K562 (cell line): ENCODE data around the gene TRIM13. TPM values are rescaled to one million over a fixed set of nuclear protein-coding genes. Genes with fewer than 3 reads are reported as not detected.

ENCODE experiments used
- ATAC-seq: fragments of 200-7000 bp; cut with Tn5 transposase; 3 replicates; pipeline ENCODE4 v1.9.1; 2020; ENCODE audit warnings: moderate library complexity
- BruUV-seq: library from RNA; stranded (reverse); fragments of 400-500 nt; replicated peaks from 2 replicates; lab custom pipeline; 2021; lab: Mats Ljungman, UMichigan
- CTCF ChIA-PET: fragments of 300-600 bp; formaldehyde crosslinking; extraction: SDS; loops from one replicate; lab custom pipeline; 2021; ENCODE audit warnings: low intra/inter-chr PET ratio; lab: Yijun Ruan, JAX
- POLR2A ChIA-PET: fragments of 300-600, 350-650 bp; sonication (Branson Sonifier 250); formaldehyde crosslinking; extraction: SDS; loops from one replicate; lab custom pipeline; 2021; ENCODE audit warnings: antibody characterized with exemption, inconsistent platforms; lab: Yijun Ruan, JAX
- DNase-seq, 4 experiments: peaks; one replicate each; pipeline versions ENCODE4 v3.0.0 to v3.0.0-alpha.2; 2011 to 2018; ENCODE audit warnings: low spot score in 3 of 4, mixed read lengths in 3 of 4; ENCODE audit errors: extremely low read depth in 1 of 4
- FAIRE-seq: peaks from 2 replicates; lab custom pipeline; 2011; peaks lifted over from hg19 to GRCh38; lab: Jason Lieb, UNC
- H2AFZ ChIP-seq: 2 replicates; pipeline ENCODE4 v1.6.0; 2011; ENCODE audit warnings: low read depth, low read length, control low read depth, inconsistent platforms
- H3K27ac ChIP-seq: fragments of 200-600 bp; 3 replicates; pipeline ENCODE4 v1.8.0; 2011; ENCODE audit warnings: low read depth, mild to moderate bottlenecking, control low read depth, inconsistent platforms, low read length, moderate library complexity, mixed read lengths; ENCODE audit errors: extremely low read depth
- H3K27me3 ChIP-seq, 2 experiments: fragments of 300-600 bp in 1 of 2; 2 replicates in 1 of 2; 3 replicates in 1 of 2; pipeline versions ENCODE4 v1.6.0 to v1.8.0; 2011; ENCODE audit warnings: inconsistent platforms in 2 of 2, low read length in 2 of 2, mild to moderate bottlenecking in 1 of 2, mixed read lengths in 1 of 2, moderate library complexity in 1 of 2; ENCODE audit not compliant: control insufficient read depth in 2 of 2, insufficient read depth in 2 of 2
- H3K36me3 ChIP-seq: fragments of 300-600 bp; 3 replicates; pipeline ENCODE4 v1.8.0; 2011; ENCODE audit warnings: mild to moderate bottlenecking, low read length, inconsistent platforms; ENCODE audit not compliant: control insufficient read depth, insufficient read depth
- H3K4me1 ChIP-seq, 2 experiments: fragments of 200-600 bp in 1 of 2; replicated peaks in 1 of 2; 2 replicates in 1 of 2; 3 replicates in 1 of 2; pipeline versions ENCODE4 v1.5.1 to v1.8.0; 2011; ENCODE audit warnings: inconsistent platforms in 2 of 2, low read length in 2 of 2, mild to moderate bottlenecking in 1 of 2, mixed read lengths in 1 of 2, moderate library complexity in 1 of 2; ENCODE audit not compliant: control insufficient read depth in 2 of 2, insufficient read depth in 2 of 2
- H3K4me2 ChIP-seq: 2 replicates; pipeline ENCODE4 v1.6.1; 2011; ENCODE audit warnings: low read length, control low read depth, inconsistent platforms, mixed read lengths; ENCODE audit not compliant: insufficient read depth
- H3K4me3 ChIP-seq: fragments of 200-600 bp; sonication (generic), shearing (Covaris generic); 2 replicates; pipeline ENCODE4 v1.5.1; 2016; ENCODE audit warnings: control low read depth, inconsistent platforms
- H3K79me2 ChIP-seq: fragments of 200-600 bp; 3 replicates; pipeline ENCODE4 v1.8.0; 2011; ENCODE audit warnings: low read length, inconsistent platforms; ENCODE audit not compliant: control insufficient read depth, insufficient read depth
- H3K9ac ChIP-seq, 2 experiments: 2 replicates each; pipeline versions ENCODE4 v1.6.0 to v1.6.1; 2011; ENCODE audit warnings: low read depth in 2 of 2, low read length in 2 of 2, control low read depth in 1 of 2, inconsistent platforms in 1 of 2, mild to moderate bottlenecking in 1 of 2, mixed read lengths in 1 of 2; ENCODE audit not compliant: insufficient read depth in 1 of 2
- H3K9me1 ChIP-seq: one replicate; pipeline ENCODE4 v1.6.0; 2011; ENCODE audit warnings: inconsistent platforms, mild to moderate bottlenecking, low read length, moderate library complexity; ENCODE audit not compliant: control insufficient read depth, insufficient read depth
- H3K9me3 ChIP-seq: replicated peaks from 2 replicates; pipeline ENCODE4 v1.5.1; 2011; ENCODE audit warnings: low read depth, low read length, inconsistent platforms; ENCODE audit not compliant: control insufficient read depth, insufficient read depth
- H4K20me1 ChIP-seq: replicated peaks from 2 replicates; pipeline ENCODE4 v1.6.1; 2011; ENCODE audit warnings: low read length, inconsistent platforms, mixed read lengths; ENCODE audit not compliant: control insufficient read depth, insufficient read depth
- HMG20B ChIP-seq: fragments of 250-450 bp; sonication (Bioruptor Pico); IDR thresholded peaks from 2 replicates; pipeline ENCODE4 v1.5.0; 2021; ENCODE audit warnings: mild to moderate bottlenecking
- MLLT1 ChIP-seq, 2 experiments: fragments of 450-650 bp; IDR thresholded peaks; 2 replicates each; pipeline ENCODE4 v1.6.1; 2016
- ZBTB49 ChIP-seq: sonication (generic); formaldehyde crosslinking; IDR thresholded peaks from 2 replicates; pipeline ENCODE4 v1.8.0; 2022; ENCODE audit warnings: missing genetic modification reagents, mild to moderate bottlenecking, borderline replicate concordance
- WGBS: fragments of 100-300 bp; shearing (Covaris generic); methylation state at CpG from one replicate; pipeline ENCODE4 v1.1.6; 2016; ENCODE audit warnings: low coverage, mixed read lengths; ENCODE audit not compliant: insufficient coverage; ENCODE audit errors: missing lambda C conversion rate; 5-methylcytosine and 5-hydroxymethylcytosine counted together
- in situ Hi-C: fragments of 300-500 bp; cut with MboI; formaldehyde crosslinking; loops from 4 replicates; pipeline ENCODE4 v1.15.0; 2018; ENCODE audit warnings: inconsistent platforms, mixed read lengths
- intact Hi-C: fragments of 100-400 bp; cut with micrococcal nuclease; formaldehyde crosslinking; loops from 2 replicates; pipeline ENCODE4 v1.14.2; 2022
- polyA plus RNA-seq, 8 experiments: library from polyadenylated mRNA; depleted of rRNA in 4 of 8; stranded (reverse) in 5 of 8; unstranded in 3 of 8; fragments of >200 nt; fragmentation: Nextera tagmentation in 2 of 8; fragmentation: Illumina TruSeq in 1 of 8; extraction: Ambion mirVana in 2 of 8; extraction: Trizol in 1 of 8; gene quantifications; 2 replicates each; pipeline versions ENCODE4 v1.2.1 to v1.2.3, GENCODE V29; 2011 to 2014; ENCODE audit warnings: inconsistent platforms in 1 of 8, missing spikeins in 1 of 8
- total RNA-seq, 7 experiments: library from RNA; depleted of rRNA in 6 of 7; stranded (reverse); fragments of >200 nt in 6 of 7; fragmentation: Illumina TruSeq in 2 of 7; extraction: Trizol in 2 of 7; gene quantifications; 2 replicates each; pipeline versions ENCODE4 v1.2.1 to v1.2.3, GENCODE V29; 2011 to 2021; ENCODE audit warnings: low replicate concordance in 1 of 7

Gene TRIM13
- total and polyA plus RNA-seq, 9 of the 15 experiments (the other 6 are each of a cell fraction or from before 2014, with no cell fraction given) = 12.1 to 30.6 (median 17.8) TPM

- H3K9me3 ChIP-seq = no peaks in the 10 kb centered on the region
- no peaks in the 10 kb centered on the region for H4K20me1 ChIP-seq
- in situ Hi-C loops = no loop called here
- BruUV-seq = no TSS peak
- WGBS = 11% methylated on average over 3 of the region's 3 CpGs
- POLR2A ChIA-PET = no interaction called here
- CTCF ChIA-PET = no interaction called here
- H3K27ac ChIP-seq = no peak overlapping the region
- DNase-seq (no peak), ATAC-seq (no peak), FAIRE-seq (no peak)
- H3K27me3 ChIP-seq = no peaks in the 10 kb centered on the region
- intact Hi-C loops = no loop called here
- H3K4me2 ChIP-seq = no peak overlapping the region
- no peaks in the 10 kb centered on the region for H3K9me1 ChIP-seq
- H3K4me3 ChIP-seq = no peak overlapping the region
- H3K4me1 ChIP-seq = no peaks in the 10 kb centered on the region; a peak in 1 of 5 replicates
- H3K36me3 ChIP-seq = no peaks in the 10 kb centered on the region
- no peak for TF ChIP-seq HMG20B (CRISPR knock-in tag)
- no peak overlapping the region for H3K9ac ChIP-seq
- H3K79me2 ChIP-seq = no peaks in the 10 kb centered on the region
- H2AFZ ChIP-seq = no peak overlapping the region
Observed at GRCh38 chr13:49958321-49958720, 38.5 kb upstream of the TRIM13 start.

GRCh38 chr13:49967456-49967855 lies 29.4 kb upstream of the TRIM13 start:
- H3K36me3 ChIP-seq = no peaks in the 10 kb centered on the region
- H3K4me2 ChIP-seq = no peak overlapping the region
- ChIA-PET CTCF (interaction anchor here (0.6 kb wide), 1 partner anchor 813 kb away, joined by 3 read pairs; no protein-coding TSS in a partner anchor), POLR2A (no interaction called here)
- no peaks in the 10 kb centered on the region for H4K20me1 ChIP-seq
- no peak overlapping the region for H3K4me3 ChIP-seq
- BruUV-seq = no TSS peak
- no peaks in the 10 kb centered on the region for H3K27me3 ChIP-seq
- no peak for TF ChIP-seq MLLT1 (IDR thresholded peaks at IDR 0.05)
- no peak for TF ChIP-seq ZBTB49 (CRISPR knock-in tag)
- TF ChIP-seq, all 486 proteins: peak for 0
- WGBS = 82% methylated on average over 2 of the region's 4 CpGs
- Histone ChIP-seq H3K27ac (no peak overlapping the region), H3K9me3 (no peaks in the 10 kb centered on the region), H3K79me2 (no peaks in the 10 kb centered on the region), H2AFZ (no peak overlapping the region), H3K9me1 (no peaks in the 10 kb centered on the region), H3K9ac (no peak overlapping the region), H3K4me1 (no peaks in the 10 kb centered on the region; a peak in 1 of 5 replicates)
- FAIRE-seq = no peak
- intact Hi-C loops = no loop called here
- DNase-seq = no peak
- in situ Hi-C loops = no loop called here
- ATAC-seq = no peak
